SU-DHL-6 (cell line): ENCODE results near the gene SFN.

ENCODE experiments used
- H2AFZ ChIP-seq: fragments of 200-600 bp; sonication (generic); 2 replicates; pipeline ENCODE4 v1.6.1; 2014; ENCODE audit warnings: low read depth, mild to moderate bottlenecking, moderate library complexity, mixed read lengths, antibody characterized with exemption, low read length; ENCODE audit not compliant: severe bottlenecking
- H3F3A ChIP-seq: fragments of 200-600 bp; shearing (Covaris generic); 2 replicates; pipeline ENCODE4 v1.6.0; 2016; ENCODE audit warnings: antibody characterized with exemption, mild to moderate bottlenecking; ENCODE audit not compliant: insufficient read depth
- H3K27ac ChIP-seq: fragments of 200-600 bp; sonication (generic); 2 replicates; pipeline ENCODE4 v1.5.1; 2016; ENCODE audit warnings: low read depth, mild to moderate bottlenecking, low read length, moderate library complexity, mixed read lengths
- H3K27me3 ChIP-seq: fragments of 200-600 bp; sonication (generic), shearing (Covaris generic); 2 replicates; pipeline ENCODE4 v1.6.0; 2014; ENCODE audit warnings: mild to moderate bottlenecking, low read length
- H3K36me3 ChIP-seq: fragments of 200-600 bp; sonication (generic); 2 replicates; pipeline ENCODE4 v1.6.1; 2014; ENCODE audit warnings: mild to moderate bottlenecking, low read length, mixed read lengths
- H3K4me2 ChIP-seq: fragments of 300-600, 200-600 bp; shearing (Covaris generic), sonication (generic); 2 replicates; pipeline ENCODE4 v1.6.0; 2014; ENCODE audit warnings: low read length, low read depth, mild to moderate bottlenecking; ENCODE audit not compliant: poor library complexity, severe bottlenecking
- H3K4me3 ChIP-seq: fragments of 200-600 bp; sonication (generic); 2 replicates; pipeline ENCODE4 v1.5.1; 2014; ENCODE audit warnings: antibody characterized with exemption, low read length, mild to moderate bottlenecking, mixed read lengths; ENCODE audit not compliant: insufficient read depth, poor library complexity, severe bottlenecking
- H3K79me2 ChIP-seq: fragments of 200-600 bp; sonication (generic); 2 replicates; pipeline ENCODE4 v1.6.1; 2014; ENCODE audit warnings: mild to moderate bottlenecking, low read length, moderate library complexity; ENCODE audit not compliant: insufficient read depth
- H3K9ac ChIP-seq: fragments of 200-600 bp; sonication (generic); 2 replicates; pipeline ENCODE4 v1.7.0; 2014; ENCODE audit warnings: mild to moderate bottlenecking, low read length
- H3K9me2 ChIP-seq: fragments of 200-600 bp; sonication (generic); replicated peaks from 2 replicates; pipeline ENCODE4 v1.6.1; 2014; ENCODE audit warnings: low read length; ENCODE audit not compliant: insufficient read depth
- H3K9me3 ChIP-seq: fragments of 200-600 bp; sonication (generic); 2 replicates; pipeline ENCODE4 v1.6.1; 2014; ENCODE audit warnings: low read length, mixed read lengths; ENCODE audit not compliant: insufficient read depth
- H4K20me1 ChIP-seq: fragments of 200-600 bp; sonication (generic); 2 replicates; pipeline ENCODE4 v1.6.1; 2014; ENCODE audit warnings: low read depth, mild to moderate bottlenecking, antibody characterized with exemption, low read length, moderate library complexity, mixed read lengths
- CTCF ChIP-seq: fragments of 200-600 bp; sonication (generic); IDR thresholded peaks from one replicate; pipeline ENCODE4 v1.5.1; 2017; ENCODE audit warnings: antibody characterized with exemption, mild to moderate bottlenecking, low read length, moderate library complexity; ENCODE audit not compliant: insufficient read depth, poor library complexity, severe bottlenecking
- EZH2phosphoT487 ChIP-seq: fragments of 200-600 bp; sonication (generic), shearing (Covaris generic); conservative IDR thresholded peaks from 2 replicates; pipeline ENCODE4 v1.6.1; 2018; ENCODE audit warnings: mild to moderate bottlenecking, antibody characterized with exemption, low read length, moderate library complexity, mixed read lengths

SFN gene

DNA sequence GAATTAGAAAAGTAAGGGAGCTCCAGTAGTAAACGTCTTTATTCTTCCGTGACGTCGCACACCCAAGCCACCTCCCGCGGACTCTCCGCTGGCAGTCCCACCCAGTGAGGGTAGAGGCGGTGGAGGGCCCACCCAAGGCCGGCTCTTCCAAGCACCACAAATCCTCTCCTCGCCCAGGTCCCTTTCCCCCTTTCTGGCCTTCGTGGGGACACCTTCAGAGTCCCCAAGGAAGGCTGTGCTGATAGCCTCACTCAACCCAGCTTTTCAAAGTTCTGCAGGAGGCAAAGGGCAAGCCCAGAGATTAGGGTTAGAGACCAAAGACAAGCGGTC, 27.5 kb downstream of the SFN start:
- no peaks in the 10 kb centered on the region for H3K9me2 ChIP-seq
- H3F3A ChIP-seq = peaks cover 13% of the 10 kb centered on the region; the same call in 1 of the 2 replicates
- H3K27ac ChIP-seq = peak overlapping the region; percentile 73
- peaks cover 17% of the 10 kb centered on the region for H3K79me2 ChIP-seq
- H3K36me3 ChIP-seq = no peaks in the 10 kb centered on the region
- no peak for TF ChIP-seq CTCF
- TF ChIP-seq EZH2phosphoT487 = no peak
- H3K9me3 ChIP-seq = no peaks in the 10 kb centered on the region
- peak overlapping the region; percentile 91 for H3K4me2 ChIP-seq
- peak overlapping the region; percentile 82 for H3K9ac ChIP-seq
- H4K20me1 ChIP-seq = no peaks in the 10 kb centered on the region
- peak overlapping the region; percentile 83 for H3K4me3 ChIP-seq
- H2AFZ ChIP-seq = peak overlapping the region; percentile 82
- H3K27me3 ChIP-seq = no peaks in the 10 kb centered on the region

DNA sequence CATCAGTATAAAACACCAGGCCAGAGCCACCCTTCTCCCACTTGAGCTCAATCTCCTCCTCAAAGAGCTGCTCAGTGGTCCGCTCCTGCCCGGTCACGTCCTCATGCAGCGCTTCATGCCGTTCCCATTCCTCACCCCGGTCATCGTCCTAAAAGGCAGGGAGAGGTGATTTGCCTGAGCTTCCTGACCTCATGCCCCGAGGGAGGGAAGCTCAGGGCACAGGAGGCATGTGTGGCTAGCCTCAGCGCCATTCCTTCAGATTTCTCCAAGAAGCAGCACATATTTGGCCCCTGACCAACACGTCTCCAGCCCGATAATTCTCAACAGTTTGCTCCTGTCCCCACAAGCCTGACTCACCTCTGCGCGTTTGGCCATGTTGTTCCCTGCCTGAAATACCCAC, 31.3 kb downstream of the SFN start:
- TF ChIP-seq CTCF = no peak
- TF ChIP-seq EZH2phosphoT487 = no peak
- Histone ChIP-seq H2AFZ (no peak overlapping the region), H3K27ac (no peak overlapping the region), H3K36me3 (no peaks in the 10 kb centered on the region), H3K9me3 (no peaks in the 10 kb centered on the region), H4K20me1 (no peaks in the 10 kb centered on the region), H3K9me2 (no peaks in the 10 kb centered on the region), H3K79me2 (peaks cover 12% of the 10 kb centered on the region), H3K4me3 (no peak overlapping the region), H3K4me2 (no peak overlapping the region), H3K9ac (no peak overlapping the region), H3K27me3 (no peaks in the 10 kb centered on the region), H3F3A (peaks cover 9% of the 10 kb centered on the region; the same call in 1 of the 2 replicates)

DNA sequence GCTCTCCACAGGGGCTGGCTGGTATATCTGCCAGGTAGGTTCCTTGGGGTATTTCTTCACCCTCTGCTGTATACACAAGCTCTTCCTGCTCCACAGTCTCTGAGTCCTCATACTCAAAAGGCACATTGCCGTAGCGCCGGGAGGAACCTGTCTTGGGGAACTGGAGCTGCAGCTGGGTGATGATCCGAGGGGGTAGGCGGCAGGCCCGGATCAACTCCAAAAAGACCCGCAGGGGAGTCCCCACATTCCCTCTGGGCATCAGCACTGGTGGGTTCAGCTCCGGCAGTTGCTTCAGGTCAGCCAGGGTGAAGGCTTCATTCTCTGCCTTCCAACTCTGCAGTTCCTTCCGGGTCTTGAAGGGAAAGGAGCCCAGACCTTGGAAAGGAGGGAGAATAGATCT, 34.4 kb downstream of the SFN start:
- Histone ChIP-seq H3K9ac (no peak overlapping the region), H3K79me2 (peaks cover 14% of the 10 kb centered on the region), H3K36me3 (no peaks in the 10 kb centered on the region)

More for the DNA sequence above, 34.4 kb downstream of the SFN start:
- Histone ChIP-seq H3K9me3 (no peaks in the 10 kb centered on the region), H3K27ac (no peak overlapping the region), H3K4me2 (no peak overlapping the region), H3K4me3 (no peak overlapping the region), H3F3A (no peaks in the 10 kb centered on the region), H3K9me2 (no peaks in the 10 kb centered on the region), H2AFZ (no peak overlapping the region), H3K27me3 (no peaks in the 10 kb centered on the region), H4K20me1 (no peaks in the 10 kb centered on the region)
- TF ChIP-seq CTCF = no peak
- TF ChIP-seq EZH2phosphoT487 = no peak
